OCI-M2 (cell line): ENCODE measurements around the gene MEFV.
"Not testable (repeated sequence)": the region's sequence is repeated elsewhere in the genome, so short reads cannot be mapped to it uniquely, and the experiment has no call there.

Experiments used
- DNase-seq: peaks from one replicate; lab custom pipeline; 2025; ENCODE audit not compliant: unreplicated experiment; lab: John Stamatoyannopoulos, UW

MEFV gene

DNA sequence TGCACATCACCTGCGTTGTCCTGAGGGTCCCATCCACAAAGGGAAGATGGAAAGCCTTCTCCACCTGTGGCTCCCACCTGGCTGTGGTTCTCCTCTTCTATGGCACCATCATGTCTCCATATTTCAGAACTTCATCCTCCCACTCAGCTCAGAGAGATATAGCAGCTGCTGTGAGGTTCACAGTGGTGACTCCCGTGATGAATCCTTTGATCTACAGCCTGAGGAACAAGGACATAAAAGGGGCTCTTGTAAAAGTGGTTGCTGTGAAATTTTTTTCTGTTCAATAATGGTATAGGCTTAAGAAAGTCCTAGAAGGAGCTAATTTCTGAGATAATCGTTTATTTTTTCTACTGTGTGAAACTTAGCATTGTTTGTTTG is 40.2 kb downstream of the MEFV start:
- no peak for DNase-seq

DNA sequence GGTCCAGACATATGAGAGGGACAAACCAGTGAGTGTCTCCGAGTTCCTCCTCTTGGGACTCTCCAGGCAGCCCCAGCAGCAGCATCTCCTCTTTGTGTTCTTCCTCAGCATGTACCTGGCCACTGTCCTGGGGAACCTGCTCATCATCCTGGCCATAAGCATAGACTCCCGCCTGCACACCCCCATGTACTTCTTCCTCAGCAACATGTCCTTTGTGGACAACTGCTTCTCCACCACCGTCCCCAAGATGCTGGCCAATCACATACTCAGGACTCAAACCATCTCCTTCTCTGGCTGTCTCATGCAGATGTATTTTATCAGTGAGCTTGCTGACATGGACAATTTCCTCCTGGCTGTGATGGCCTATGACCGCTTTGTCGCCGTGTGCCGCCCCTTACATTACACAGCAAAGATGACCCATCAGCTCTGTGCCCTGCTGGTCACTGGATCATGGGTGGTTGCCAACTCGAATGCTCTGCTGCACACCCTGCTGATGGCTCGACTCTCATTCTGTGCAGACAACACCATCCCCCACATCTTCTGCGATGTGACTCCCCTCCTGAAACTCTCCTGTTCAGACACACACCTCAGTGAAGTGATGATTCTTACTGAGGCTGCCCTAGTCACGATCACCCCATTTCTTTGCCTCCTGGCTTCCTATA is 40.7 kb downstream of the MEFV start:
- DNase-seq = no peak

DNA sequence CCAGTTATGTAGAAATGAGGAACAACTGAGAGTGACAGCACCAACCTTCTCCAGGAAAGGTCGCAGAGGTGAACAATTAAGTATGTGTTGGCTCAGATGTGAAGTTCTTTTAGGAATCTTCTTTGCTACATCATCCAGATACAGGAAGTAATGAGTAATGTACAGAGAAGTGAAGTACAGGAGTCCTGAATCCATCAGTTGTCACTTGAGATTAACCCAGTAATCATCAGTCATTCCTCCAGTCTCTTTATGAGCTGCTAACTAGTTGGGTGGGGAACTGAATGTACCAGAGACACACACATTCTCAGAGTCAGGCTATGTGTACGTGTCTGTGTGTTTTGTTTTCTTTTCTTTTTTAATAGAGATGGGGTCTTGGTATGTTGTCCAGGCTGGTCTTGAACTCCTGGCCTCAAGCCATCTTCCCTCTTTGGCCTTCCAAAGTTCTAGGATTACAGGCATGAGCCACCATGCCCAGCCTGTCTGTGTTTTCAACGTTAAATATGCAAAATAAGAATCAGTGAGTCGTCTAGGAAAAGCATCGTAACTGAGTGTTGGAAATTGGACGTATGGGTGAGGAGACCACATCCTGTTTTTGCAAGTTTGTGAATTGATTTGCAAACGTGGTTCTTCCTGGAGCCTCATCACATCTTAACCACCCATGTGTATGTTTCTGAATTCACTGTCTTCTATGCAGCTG is 41.4 kb downstream of the MEFV start:
- no peak for DNase-seq

DNA sequence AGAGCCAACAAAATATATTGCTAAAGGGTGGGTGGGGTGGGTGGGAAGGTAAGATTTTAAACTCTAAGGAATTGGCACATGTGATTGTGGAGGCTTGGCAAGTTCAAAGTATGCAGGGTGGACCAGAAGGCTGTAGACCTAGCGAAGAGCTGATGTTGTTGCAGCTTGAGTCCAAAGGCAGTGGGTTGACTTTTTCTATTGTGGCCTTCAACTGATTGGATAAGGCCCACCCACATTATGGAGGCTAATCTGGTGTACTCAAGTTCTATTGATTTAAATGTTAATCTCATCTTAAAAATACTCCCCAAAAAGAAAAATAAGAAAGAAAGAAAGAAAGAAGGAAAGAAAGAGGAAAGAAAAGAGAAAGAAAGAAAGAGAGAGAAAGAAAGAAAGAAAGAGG is 43.9 kb downstream of the MEFV start:
- no peak for DNase-seq

DNA sequence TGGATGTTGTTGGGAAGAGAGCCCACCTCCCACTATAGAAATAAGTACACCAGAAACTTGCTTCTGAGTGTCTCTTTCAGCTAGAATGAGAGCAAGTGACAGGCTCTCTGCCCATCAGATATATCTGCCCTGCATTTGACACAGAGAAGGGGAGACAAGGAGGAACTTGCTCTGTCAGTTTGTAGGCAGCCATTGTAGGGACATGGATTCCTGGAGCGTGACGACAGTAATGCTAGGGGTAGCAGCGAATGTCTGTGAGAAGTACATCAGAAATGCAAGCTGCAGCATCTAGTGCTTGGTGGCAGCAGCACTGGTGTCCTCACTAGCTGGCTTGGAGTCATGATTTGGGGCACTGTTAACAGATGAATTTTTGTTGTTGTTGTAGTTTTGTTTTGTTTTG is 44.4 kb downstream of the MEFV start:
- no peak for DNase-seq

DNA sequence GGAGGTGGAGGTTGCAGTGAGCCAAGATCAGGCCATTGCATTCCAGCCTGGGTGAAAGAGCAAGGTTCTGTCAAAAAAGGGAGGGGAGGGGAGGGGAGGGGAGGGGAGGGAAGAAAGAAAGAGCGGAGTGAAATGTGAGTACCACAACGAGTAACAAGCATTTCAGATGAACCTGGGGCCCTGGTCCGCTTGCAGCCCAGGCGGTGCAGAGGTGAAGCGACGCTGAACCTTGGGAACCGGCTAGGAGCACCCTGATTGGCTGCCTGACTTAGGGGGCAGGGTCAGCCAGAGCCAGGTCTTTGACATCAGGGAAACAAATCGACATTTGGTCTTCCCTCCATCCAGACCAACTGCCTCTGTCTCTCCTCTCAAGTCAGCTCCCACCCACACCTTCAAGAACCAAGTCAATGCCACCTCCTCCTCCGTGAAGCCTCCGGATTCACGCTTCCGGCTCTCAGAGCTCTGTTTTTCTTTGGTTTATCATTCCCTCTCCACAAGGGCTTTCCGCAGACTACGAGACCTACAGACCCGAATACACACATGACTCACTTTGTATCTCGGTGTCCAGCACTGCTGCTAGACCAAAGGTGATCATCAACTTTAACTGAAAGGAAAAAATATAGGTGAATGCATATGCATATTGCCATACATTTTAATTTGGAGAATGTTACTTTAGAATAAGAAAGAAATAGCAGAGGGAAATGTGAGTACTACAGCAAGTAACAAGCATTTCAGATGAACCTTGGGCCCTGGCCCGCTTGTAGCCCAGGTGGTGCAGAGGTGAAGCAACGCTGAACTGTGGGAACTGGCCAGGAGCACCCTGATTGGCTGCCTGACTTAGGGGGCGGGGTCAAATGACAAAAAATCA is 49.1 kb downstream of the MEFV start:
- DNase-seq = no peak

DNA sequence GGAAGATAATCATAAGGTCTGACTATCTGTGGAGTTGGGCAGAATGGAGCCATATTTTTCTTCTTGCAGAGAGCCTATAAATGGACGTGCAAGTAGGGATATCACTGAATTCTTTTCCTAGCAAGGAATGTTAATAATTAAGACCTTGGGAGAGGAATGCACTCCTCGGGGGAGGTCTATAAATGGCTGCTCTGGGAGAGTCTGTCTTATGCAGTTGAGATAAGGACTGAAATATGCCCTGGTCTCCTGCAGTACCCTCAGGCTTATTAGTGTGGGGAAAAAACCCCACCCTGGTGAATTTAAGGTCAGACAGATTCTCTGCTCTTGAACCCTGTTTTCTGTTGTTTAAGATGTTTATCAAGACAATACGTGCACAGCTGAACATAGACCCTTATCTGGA is 50.5 kb downstream of the MEFV start:
- not testable (repeated sequence) for DNase-seq

DNA sequence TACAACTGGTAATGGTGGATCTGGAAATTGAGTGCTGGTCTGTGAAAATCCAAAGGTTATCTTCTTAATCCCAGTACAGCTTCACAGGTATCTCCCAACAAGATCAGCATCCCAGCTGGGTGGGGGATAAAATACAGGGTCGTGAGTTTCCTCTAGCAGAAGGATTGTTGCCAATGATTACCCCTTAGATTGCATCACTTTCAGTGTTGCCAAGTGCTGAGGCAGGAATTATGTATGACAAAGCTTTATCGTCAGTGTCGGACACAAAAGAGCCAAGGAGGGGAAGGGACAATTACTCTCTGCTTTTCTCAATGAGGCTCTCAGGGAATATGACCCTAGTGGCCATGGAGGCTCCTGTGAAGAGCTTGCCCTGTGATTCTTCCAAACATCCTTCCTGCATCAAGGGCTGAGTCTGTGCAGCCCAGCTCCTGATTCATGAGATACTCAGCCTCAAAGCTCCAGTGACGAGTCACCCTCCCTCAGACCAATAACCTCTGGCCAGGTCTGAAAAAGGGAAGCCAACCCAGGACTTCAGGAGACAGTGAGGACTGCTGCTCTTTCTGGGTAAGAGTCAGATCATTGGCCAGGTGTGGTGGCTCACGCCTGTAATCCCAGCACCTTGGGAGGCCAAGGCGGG is 53.4 kb downstream of the MEFV start:
- DNase-seq = no peak

DNA sequence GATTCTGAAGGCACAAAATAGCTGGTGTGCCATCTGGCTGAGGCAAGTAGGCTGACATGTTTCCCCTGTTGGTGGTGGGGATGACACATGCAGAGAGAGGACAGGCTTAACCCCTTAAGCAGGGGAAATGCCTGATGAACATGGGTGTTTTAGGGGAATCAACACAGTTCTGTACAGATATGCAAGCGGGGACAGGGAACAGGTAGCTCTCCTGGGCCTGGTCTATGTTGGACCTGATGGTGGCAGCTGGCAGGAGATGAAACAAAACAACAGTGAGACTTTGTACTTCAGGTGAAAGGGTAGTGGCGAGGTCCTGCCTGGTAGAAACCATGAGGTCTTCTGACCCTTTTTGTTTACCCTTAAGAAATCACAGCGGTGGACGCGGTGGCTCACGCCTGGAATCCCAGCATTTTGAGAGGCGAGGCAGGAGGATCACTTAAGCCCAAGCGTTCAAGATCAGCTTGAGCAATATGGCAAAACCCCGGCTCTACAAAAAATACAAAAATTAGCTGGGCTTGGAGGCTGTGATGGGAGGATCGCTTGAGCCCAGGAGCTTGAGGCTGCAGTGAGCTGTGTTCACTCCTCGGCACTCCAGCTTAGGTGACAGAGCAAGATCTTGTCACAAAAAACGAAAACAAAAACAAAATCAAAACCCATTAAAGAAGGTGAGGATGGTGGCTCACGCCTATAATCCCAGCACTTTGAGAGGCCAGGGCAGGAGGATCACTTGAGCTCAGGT is 57.9 kb downstream of the MEFV start:
- DNase-seq = no peak

DNA sequence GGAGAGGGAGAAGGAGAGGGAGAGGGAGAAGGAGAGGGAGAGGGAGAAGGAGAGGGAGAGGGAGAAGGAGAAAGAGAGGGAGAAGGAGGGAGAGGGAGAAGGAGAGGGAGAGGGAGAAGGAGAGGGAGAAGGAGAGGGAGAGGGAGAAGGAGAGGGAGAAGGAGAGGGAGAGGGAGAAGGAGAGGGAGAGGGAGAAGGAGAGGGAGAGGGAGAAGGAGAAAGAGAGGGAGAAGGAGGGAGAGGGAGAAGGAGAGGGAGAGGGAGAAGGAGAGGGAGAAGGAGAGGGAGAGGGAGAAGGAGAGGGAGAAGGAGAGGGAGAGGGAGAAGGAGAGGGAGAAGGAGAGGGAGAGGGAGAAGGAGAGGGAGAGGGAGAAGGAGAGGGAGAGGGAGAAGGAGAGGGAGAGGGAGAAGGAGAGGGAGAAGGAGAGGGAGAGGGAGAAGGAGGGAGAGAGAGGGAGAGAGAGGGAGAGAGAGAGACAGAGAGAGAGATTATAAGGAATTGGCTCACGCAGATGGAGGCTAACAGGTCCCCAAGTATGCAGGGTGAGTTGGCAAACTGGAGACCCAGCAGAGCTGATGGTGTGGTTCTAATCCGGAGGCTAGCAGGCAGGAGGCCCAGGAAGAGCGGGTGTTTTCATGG is 58.6 kb downstream of the MEFV start:
- not testable (repeated sequence) for DNase-seq

DNA sequence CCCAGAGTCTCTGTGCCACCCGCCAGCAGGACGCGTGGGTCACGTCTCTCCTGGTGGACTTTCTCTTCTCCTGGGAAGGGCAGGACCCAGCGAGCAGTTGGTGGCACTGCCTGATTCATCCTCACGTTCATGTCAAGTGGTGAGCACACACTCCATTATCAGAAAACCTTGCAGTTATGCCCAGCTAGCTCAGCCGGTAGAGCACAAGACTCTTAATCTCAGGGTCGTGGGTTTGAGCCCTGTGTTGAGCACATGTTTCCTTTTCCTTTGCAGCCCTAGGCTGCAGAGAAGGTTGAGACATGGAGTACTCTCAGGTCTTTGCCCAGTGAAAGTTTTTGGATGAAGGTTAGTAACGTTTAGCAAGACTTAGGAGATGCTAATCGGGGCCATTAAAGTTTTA is 60.5 kb downstream of the MEFV start:
- DNase-seq = no peak

DNA sequence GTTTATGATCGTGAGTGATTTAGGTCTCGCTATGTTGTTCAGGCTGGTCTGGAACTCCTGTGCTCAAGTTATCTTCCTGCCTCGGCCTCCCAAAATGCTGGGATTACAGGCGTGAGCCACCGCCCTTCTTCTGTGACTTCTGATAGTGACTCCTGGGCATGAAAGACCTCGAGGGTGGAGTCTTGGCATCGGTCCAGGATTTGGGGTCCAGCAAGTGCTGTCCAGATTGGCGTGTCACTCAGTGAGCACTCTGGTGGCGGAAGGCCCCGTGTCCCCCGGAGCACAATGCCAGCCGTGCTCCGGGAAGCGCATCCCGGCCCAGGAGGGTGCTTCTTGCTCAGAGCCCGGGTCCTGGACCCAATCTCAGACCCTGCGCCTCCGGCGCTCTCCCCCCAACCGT is 61.6 kb downstream of the MEFV start:
- no peak for DNase-seq

DNA sequence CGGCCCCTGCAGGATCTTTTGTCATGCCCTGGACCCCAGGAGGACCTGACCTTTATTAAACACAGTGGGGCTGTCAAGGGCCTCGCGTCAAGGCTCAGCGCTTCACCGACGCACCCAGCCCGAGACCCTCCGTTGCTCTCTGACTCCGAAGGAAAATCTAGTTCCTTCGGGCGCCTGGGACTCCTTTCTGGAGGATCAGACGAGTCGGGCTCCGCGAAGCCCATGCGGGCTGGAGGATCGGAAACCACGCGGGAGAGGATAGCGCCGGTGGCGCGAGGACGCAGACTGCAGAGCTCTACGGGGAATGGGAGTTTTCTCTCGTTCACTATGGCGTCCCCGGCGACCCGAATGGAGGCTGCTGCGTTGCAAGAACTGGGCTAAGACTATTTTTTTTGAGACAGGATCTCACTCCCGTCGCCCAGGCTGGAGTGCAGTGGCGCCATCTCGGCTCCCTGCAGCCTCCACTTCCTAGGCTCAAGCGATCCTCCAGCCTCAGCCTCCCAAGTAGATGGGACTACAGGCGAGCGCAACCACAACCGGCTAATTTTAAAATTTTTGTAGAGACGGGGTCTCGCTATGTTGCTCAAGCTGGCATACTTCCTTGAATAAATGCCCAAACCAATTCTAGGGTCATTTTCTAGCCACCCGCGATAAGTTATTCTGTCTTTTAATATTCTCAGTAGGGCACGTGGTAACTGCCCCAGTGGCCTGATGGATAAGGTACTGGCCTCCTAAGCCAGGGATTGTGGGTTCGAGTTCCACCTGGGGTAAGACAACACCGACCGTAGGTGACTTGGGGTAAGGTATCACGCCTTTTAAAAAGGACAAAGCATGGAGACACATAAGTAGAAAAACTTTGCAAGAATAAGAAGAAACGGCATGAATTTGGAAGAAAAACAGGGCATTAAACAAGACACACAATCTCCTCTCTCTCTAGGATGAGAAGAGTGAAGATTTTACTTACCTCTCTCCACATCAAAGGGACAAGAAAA is 62.9 kb downstream of the MEFV start:
- DNase-seq = no peak

DNA sequence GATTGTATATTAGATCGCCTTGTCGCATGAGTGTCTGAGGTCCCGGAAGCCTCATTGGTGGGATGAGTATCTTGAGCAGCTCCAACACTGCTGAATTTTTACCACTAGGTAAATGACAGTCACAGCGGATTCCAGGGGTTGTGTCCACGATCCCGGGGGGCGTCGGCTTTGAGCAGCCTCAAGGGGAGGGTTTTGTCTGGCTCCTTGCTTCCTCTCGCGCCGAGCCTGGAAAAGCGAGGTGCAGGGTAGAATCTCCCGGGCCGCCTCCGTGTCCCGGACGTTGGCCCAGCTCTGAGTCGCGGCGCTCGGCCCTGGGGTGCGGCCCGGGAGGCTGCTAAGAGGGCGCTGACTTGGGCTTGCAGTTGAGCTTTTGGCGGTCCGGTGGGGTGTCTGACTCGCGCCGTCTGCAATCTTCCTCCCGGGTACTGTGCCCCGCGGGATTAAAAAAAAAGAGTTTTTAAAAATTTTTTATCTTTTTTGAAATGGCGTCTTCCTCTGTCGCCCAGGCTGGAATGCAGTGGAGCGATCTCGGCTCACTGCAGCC is 63.9 kb downstream of the MEFV start:
- DNase-seq = no peak
